IMR-90 (cell line): Measurements from ENCODE around the gene PJA2. TPM values are rescaled to one million over a fixed set of nuclear protein-coding genes. Genes with fewer than 3 reads are reported as not detected.

Experiments used
- ATAC-seq: fragments of 200-7000 bp; cut with Tn5 transposase; 2 replicates; pipeline ENCODE4 v1.9.1; 2020; ENCODE audit warnings: low read depth, mild to moderate bottlenecking, moderate library complexity
- BruUV-seq: library from RNA; stranded (reverse); fragments of 400-500 nt; replicated peaks from 2 replicates; lab custom pipeline; 2021; lab: Mats Ljungman, UMichigan
- CTCF ChIA-PET: fragments of 300-600 bp; formaldehyde crosslinking; extraction: SDS; loops from one replicate; lab custom pipeline; 2021; ENCODE audit warnings: antibody characterized with exemption; lab: Yijun Ruan, JAX
- POLR2A ChIA-PET: fragments of 300-600 bp; sonication (Branson Sonifier 250); formaldehyde crosslinking; loops from one replicate; lab custom pipeline; 2022; ENCODE audit warnings: antibody characterized with exemption; ENCODE audit not compliant: unreplicated experiment; lab: Charles Lee
- DNase-seq: peaks from one replicate; pipeline ENCODE4 v3.0.0; 2013
- H2AFZ ChIP-seq: replicated peaks from 2 replicates; pipeline ENCODE3; 2013; ENCODE audit warnings: low read length, mild to moderate bottlenecking; ENCODE audit not compliant: poor library complexity
- H2AK5ac ChIP-seq: 2 replicates; pipeline ENCODE4 v1.6.1; 2013; ENCODE audit warnings: low read depth, low read length, inconsistent platforms
- H2AK9ac ChIP-seq: replicated peaks from 2 replicates; pipeline ENCODE3; 2013; ENCODE audit warnings: mild to moderate bottlenecking, low read depth, low read length, moderate library complexity; ENCODE audit not compliant: poor library complexity
- H2BK120ac ChIP-seq: 2 replicates; pipeline ENCODE4 v1.6.1; 2013; ENCODE audit warnings: low read depth, low read length, inconsistent platforms
- H2BK15ac ChIP-seq: 3 replicates; pipeline ENCODE4 v1.6.1; 2013; ENCODE audit warnings: low read depth, low read length, inconsistent platforms
- H2BK20ac ChIP-seq: 2 replicates; pipeline ENCODE4 v1.6.1; 2013; ENCODE audit warnings: low read depth, mild to moderate bottlenecking, inconsistent platforms, low read length, moderate library complexity
- H2BK5ac ChIP-seq: 2 replicates; pipeline ENCODE4 v1.6.1; 2013; ENCODE audit warnings: mild to moderate bottlenecking, low read depth, low read length, inconsistent platforms; ENCODE audit not compliant: poor library complexity, severe bottlenecking
- H3K14ac ChIP-seq: replicated peaks from 2 replicates; pipeline ENCODE4 v1.6.1; 2013; ENCODE audit warnings: low read depth, low read length, inconsistent platforms
- H3K18ac ChIP-seq: 2 replicates; pipeline ENCODE4 v1.6.1; 2013; ENCODE audit warnings: low read depth, low read length, control low read depth
- H3K23ac ChIP-seq: 2 replicates; pipeline ENCODE4 v1.6.1; 2013; ENCODE audit warnings: low read depth, low read length, inconsistent platforms
- H3K27ac ChIP-seq: 2 replicates; pipeline ENCODE4 v1.5.1; 2013; ENCODE audit warnings: mild to moderate bottlenecking, control low read depth, low read length; ENCODE audit not compliant: insufficient read depth
- H3K27me3 ChIP-seq: 2 replicates; pipeline ENCODE4 v1.6.1; 2013; ENCODE audit warnings: low read length; ENCODE audit not compliant: control insufficient read depth, insufficient read depth
- H3K36me3 ChIP-seq: 2 replicates; pipeline ENCODE4 v1.6.1; 2013; ENCODE audit warnings: low read length, mixed read lengths; ENCODE audit not compliant: control insufficient read depth, insufficient read depth
- H3K4ac ChIP-seq: 2 replicates; pipeline ENCODE4 v1.6.1; 2013; ENCODE audit warnings: low read depth, low read length, inconsistent platforms
- H3K4me1 ChIP-seq: 2 replicates; pipeline ENCODE4 v1.6.1; 2013; ENCODE audit warnings: low read length, mixed read lengths; ENCODE audit not compliant: control insufficient read depth, insufficient read depth
- H3K4me2 ChIP-seq: 2 replicates; pipeline ENCODE4 v1.6.1; 2013; ENCODE audit warnings: low read depth, mild to moderate bottlenecking, control low read depth, low read length, moderate library complexity
- H3K4me3 ChIP-seq: 2 replicates; pipeline ENCODE4 v1.5.1; 2013; ENCODE audit warnings: low read depth, mild to moderate bottlenecking, control low read depth, low read length, moderate library complexity; ENCODE audit not compliant: insufficient read depth
- H3K56ac ChIP-seq: 2 replicates; pipeline ENCODE4 v1.6.1; 2013; ENCODE audit warnings: low read length, inconsistent platforms; ENCODE audit not compliant: insufficient read depth; ENCODE audit errors: extremely low read depth
- H3K79me1 ChIP-seq, 2 experiments: 2 replicates each; pipeline ENCODE4 v1.6.1; 2013; ENCODE audit warnings: low read length in 2 of 2, inconsistent platforms in 1 of 2, low read depth in 1 of 2
- H3K9ac ChIP-seq: 2 replicates; pipeline ENCODE4 v1.6.1; 2013; ENCODE audit warnings: low read depth, low read length, control low read depth
- H3K9me1 ChIP-seq: 2 replicates; pipeline ENCODE4 v1.6.1; 2013; ENCODE audit warnings: low read length, inconsistent platforms; ENCODE audit not compliant: insufficient read depth
- H3K9me3 ChIP-seq: 2 replicates; pipeline ENCODE4 v1.6.1; 2013; ENCODE audit warnings: low read length; ENCODE audit not compliant: control insufficient read depth, insufficient read depth
- H4K20me1 ChIP-seq: 2 replicates; pipeline ENCODE4 v1.6.1; 2013; ENCODE audit warnings: low read length, inconsistent platforms; ENCODE audit not compliant: insufficient read depth
- H4K5ac ChIP-seq: 2 replicates; pipeline ENCODE4 v1.6.1; 2013; ENCODE audit warnings: mild to moderate bottlenecking, low read depth, low read length, control low read depth
- H4K8ac ChIP-seq, 2 experiments: 2 replicates each; pipeline ENCODE4 v1.6.1; 2013; ENCODE audit warnings: low read depth in 2 of 2, low read length in 2 of 2, control low read depth in 1 of 2, inconsistent platforms in 1 of 2
- H4K91ac ChIP-seq: 2 replicates; pipeline ENCODE4 v1.6.1; 2013; ENCODE audit warnings: low read depth, low read length, inconsistent platforms; ENCODE audit not compliant: insufficient read depth
- ELK1 ChIP-seq: fragments of 150-350 bp; IDR thresholded peaks from 2 replicates; pipeline ENCODE4 v1.6.1; 2016; ENCODE audit warnings: low read depth, mild to moderate bottlenecking, low read length, moderate library complexity, borderline replicate concordance
- MXI1 ChIP-seq: IDR thresholded peaks from 2 replicates; pipeline ENCODE4 v1.6.1; 2012; ENCODE audit warnings: low read depth, mild to moderate bottlenecking, low read length, moderate library complexity, borderline replicate concordance
- RAD21 ChIP-seq: IDR thresholded peaks from 2 replicates; pipeline ENCODE4 v1.6.1; 2012; ENCODE audit warnings: low read length, improper control_type of control experiment
- RCOR1 ChIP-seq: IDR thresholded peaks from 2 replicates; pipeline ENCODE4 v1.6.1; 2012; ENCODE audit warnings: mild to moderate bottlenecking, low read length, improper control_type of control experiment; ENCODE audit not compliant: insufficient replicate concordance
- SMC3 ChIP-seq: fragments of 150-350 bp; IDR thresholded peaks from 2 replicates; pipeline ENCODE4 v1.6.1; 2016; ENCODE audit warnings: low read depth, mild to moderate bottlenecking, antibody characterized with exemption, low read length, moderate library complexity
- WGBS, 2 experiments: methylation state at CpG; one replicate each; pipeline versions ENCODE4 v1.1.5 to v1.1.7; 2013; ENCODE audit warnings: missing lambda C conversion rate in 2 of 2; ENCODE audit not compliant: insufficient read length in 1 of 2; ENCODE audit errors: extremely low coverage in 2 of 2; 5-methylcytosine and 5-hydroxymethylcytosine counted together
- dilution Hi-C: fragments of 300-500 bp; cut with HindIII; formaldehyde crosslinking; loops from one replicate; pipeline ENCODE4 v1.14.3; 2018; ENCODE audit warnings: low sequenced_read_pairs; ENCODE audit not compliant: unreplicated experiment
- in situ Hi-C: fragments of 300-500 bp; cut with MboI; formaldehyde crosslinking; loops from 3 replicates; pipeline ENCODE4 v1.14.3; 2019; ENCODE audit warnings: low sequenced_read_pairs, inconsistent platforms, mixed read lengths
- intact Hi-C: fragments of 100-400 bp; cut with micrococcal nuclease; formaldehyde crosslinking; loops from 2 replicates; pipeline ENCODE4 v1.10.0; 2022
- polyA plus RNA-seq, 3 experiments: library from polyadenylated mRNA; depleted of rRNA; stranded (reverse); fragments of >200 nt; gene quantifications; 2 replicates each; pipeline ENCODE4 v1.2.3, GENCODE V29; 2012; ENCODE audit warnings: low replicate concordance in 1 of 3
- total RNA-seq: library from RNA; depleted of rRNA; stranded (reverse); fragments of >200 nt; gene quantifications from 2 replicates; pipeline ENCODE4 v1.2.3, GENCODE V29; 2012
- TF ChIP-seq, protein P1 (sequence below): conservative IDR thresholded peaks from 2 replicates; pipeline ENCODE4 v1.5.1; 2012; ENCODE audit warnings: mild to moderate bottlenecking, low read depth, low read length, improper control_type of control experiment

PJA2 gene
- total and polyA plus RNA-seq, 2 of the 4 experiments (the other 2 are of a cell fraction), result 42.3 to 70.6 TPM

DNA sequence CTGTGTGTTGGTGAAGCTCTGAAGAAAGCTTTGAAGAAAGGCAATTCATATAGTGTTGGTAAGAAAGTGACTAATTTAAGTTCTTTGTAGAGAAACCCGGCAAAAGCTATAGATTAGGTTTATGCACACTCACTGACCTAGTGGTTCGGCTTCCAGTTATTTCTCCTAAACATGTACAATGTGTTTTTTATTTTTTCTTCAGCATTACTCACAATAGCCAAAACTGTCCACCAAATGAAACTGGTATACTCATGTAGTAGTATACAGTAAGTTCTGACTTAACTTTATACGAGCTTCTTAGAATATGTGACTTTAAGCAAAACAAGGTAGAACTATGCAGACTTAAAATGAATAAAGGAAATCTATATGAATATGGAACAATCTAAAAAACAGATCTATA is 44.8 kb downstream of the PJA2 start:
- H3K27ac ChIP-seq, result no peak overlapping the region
- H4K91ac ChIP-seq, result no peak overlapping the region
- intact Hi-C loops (no loop called here), dilution Hi-C loops (no loop called here), in situ Hi-C loops (no loop called here)
- no peak overlapping the region for H2BK5ac ChIP-seq
- peaks cover 16 to 36% of the 10 kb centered on the region in 2 experiments; a peak in 3 of 4 replicates for H3K79me1 ChIP-seq
- no peaks in the 10 kb centered on the region for H3K9me1 ChIP-seq
- no peak overlapping the region for H2BK15ac ChIP-seq
- peaks cover 30% of the 10 kb centered on the region for H3K36me3 ChIP-seq
- no peak overlapping the region for H2AK9ac ChIP-seq
- no peaks in the 10 kb centered on the region for H3K4me1 ChIP-seq
- H4K8ac ChIP-seq, result no peak overlapping the region
- no TSS peak for BruUV-seq
- no peak overlapping the region for H3K4ac ChIP-seq
- H2BK20ac ChIP-seq, result no peak overlapping the region
- no peak for TF ChIP-seq ELK1
- no peak for TF ChIP-seq RCOR1
- TF ChIP-seq, protein P1, sequence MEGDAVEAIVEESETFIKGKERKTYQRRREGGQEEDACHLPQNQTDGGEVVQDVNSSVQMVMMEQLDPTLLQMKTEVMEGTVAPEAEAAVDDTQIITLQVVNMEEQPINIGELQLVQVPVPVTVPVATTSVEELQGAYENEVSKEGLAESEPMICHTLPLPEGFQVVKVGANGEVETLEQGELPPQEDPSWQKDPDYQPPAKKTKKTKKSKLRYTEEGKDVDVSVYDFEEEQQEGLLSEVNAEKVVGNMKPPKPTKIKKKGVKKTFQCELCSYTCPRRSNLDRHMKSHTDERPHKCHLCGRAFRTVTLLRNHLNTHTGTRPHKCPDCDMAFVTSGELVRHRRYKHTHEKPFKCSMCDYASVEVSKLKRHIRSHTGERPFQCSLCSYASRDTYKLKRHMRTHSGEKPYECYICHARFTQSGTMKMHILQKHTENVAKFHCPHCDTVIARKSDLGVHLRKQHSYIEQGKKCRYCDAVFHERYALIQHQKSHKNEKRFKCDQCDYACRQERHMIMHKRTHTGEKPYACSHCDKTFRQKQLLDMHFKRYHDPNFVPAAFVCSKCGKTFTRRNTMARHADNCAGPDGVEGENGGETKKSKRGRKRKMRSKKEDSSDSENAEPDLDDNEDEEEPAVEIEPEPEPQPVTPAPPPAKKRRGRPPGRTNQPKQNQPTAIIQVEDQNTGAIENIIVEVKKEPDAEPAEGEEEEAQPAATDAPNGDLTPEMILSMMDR, result no peak
- TF ChIP-seq SMC3, result no peak
- no peak for TF ChIP-seq MXI1
- TF ChIP-seq RAD21, result no peak
- CTCF ChIA-PET, result no interaction called here
- no peak overlapping the region for H3K4me3 ChIP-seq
- no peak overlapping the region for H4K5ac ChIP-seq
- H3K4me2 ChIP-seq, result no peak overlapping the region
- H3K14ac ChIP-seq, result no peak overlapping the region
- peaks cover 3% of the 10 kb centered on the region; the same call in 1 of the 2 replicates for H3K9me3 ChIP-seq
- no peak for ATAC-seq
- no peak overlapping the region for H2AFZ ChIP-seq
- H3K56ac ChIP-seq, result no peak overlapping the region
- H3K18ac ChIP-seq, result no peak overlapping the region
- H3K27me3 ChIP-seq, result no peaks in the 10 kb centered on the region
- no peak overlapping the region for H2BK120ac ChIP-seq
- no peak overlapping the region for H3K23ac ChIP-seq
- H2AK5ac ChIP-seq, result no peak overlapping the region
- no CpG with 5 or more reads among the region's 3 CpGs for WGBS, 2 experiments
- DNase-seq, result no peak
- H3K9ac ChIP-seq, result no peak overlapping the region
- H4K20me1 ChIP-seq, result peaks cover 10% of the 10 kb centered on the region; the same call in 1 of the 2 replicates
- POLR2A ChIA-PET, result no interaction called here
